HG03469 (cell line): ENCODE results near the gene MIA2.
"Not testable (repeated sequence)": the region's sequence is repeated elsewhere in the genome, so short reads cannot be mapped to it uniquely, and the experiment has no call there.

ENCODE experiments used
- ATAC-seq: cut with Tn5 transposase; IDR thresholded peaks from one replicate; pipeline ENCODE4 v1.9.1; 2021; ENCODE audit warnings: mild to moderate bottlenecking, moderate library complexity, moderate number of reproducible peaks; ENCODE audit not compliant: unreplicated experiment

MIA2 gene, protein sequence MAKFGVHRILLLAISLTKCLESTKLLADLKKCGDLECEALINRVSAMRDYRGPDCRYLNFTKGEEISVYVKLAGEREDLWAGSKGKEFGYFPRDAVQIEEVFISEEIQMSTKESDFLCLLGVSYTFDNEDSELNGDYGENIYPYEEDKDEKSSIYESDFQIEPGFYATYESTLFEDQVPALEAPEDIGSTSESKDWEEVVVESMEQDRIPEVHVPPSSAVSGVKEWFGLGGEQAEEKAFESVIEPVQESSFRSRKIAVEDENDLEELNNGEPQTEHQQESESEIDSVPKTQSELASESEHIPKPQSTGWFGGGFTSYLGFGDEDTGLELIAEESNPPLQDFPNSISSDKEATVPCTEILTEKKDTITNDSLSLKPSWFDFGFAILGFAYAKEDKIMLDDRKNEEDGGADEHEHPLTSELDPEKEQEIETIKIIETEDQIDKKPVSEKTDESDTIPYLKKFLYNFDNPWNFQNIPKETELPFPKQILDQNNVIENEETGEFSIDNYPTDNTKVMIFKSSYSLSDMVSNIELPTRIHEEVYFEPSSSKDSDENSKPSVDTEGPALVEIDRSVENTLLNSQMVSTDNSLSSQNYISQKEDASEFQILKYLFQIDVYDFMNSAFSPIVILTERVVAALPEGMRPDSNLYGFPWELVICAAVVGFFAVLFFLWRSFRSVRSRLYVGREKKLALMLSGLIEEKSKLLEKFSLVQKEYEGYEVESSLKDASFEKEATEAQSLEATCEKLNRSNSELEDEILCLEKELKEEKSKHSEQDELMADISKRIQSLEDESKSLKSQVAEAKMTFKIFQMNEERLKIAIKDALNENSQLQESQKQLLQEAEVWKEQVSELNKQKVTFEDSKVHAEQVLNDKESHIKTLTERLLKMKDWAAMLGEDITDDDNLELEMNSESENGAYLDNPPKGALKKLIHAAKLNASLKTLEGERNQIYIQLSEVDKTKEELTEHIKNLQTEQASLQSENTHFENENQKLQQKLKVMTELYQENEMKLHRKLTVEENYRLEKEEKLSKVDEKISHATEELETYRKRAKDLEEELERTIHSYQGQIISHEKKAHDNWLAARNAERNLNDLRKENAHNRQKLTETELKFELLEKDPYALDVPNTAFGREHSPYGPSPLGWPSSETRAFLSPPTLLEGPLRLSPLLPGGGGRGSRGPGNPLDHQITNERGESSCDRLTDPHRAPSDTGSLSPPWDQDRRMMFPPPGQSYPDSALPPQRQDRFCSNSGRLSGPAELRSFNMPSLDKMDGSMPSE (N-terminal part only)

DNA sequence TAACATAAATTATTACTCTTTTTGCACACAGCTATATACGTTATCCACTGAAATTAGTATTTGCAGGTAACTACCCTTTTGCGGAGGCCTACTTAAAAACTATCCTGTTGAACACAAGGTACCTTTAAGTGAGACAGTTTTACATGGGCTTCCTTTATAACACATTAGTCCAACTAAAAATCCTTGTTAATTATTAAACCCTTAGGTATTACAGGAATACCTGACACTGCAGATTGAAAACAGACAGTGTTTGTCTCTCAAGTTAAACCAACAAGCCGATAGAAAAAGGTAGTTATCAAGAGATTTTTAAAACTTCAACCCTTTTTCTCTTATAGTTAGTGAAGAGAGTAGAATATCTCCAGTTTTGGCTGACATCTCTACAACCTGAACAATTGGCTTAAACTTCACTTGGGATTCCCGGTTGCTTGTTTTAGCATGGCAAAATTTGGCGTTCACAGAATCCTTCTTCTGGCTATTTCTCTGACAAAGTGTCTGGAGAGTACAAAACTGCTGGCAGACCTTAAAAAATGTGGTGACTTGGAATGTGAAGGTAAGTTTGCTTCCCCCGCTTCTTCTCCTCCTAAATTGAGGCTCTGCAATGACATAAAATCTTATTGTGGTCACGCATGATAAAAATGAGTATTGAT, at the start of gene MIA2:
TSS of gene MIA2 (plus strand) at position 236 of the 647 bp plus-strand sequence. CDS start at position 436, 200 bp downstream.
- no peak for ATAC-seq

DNA sequence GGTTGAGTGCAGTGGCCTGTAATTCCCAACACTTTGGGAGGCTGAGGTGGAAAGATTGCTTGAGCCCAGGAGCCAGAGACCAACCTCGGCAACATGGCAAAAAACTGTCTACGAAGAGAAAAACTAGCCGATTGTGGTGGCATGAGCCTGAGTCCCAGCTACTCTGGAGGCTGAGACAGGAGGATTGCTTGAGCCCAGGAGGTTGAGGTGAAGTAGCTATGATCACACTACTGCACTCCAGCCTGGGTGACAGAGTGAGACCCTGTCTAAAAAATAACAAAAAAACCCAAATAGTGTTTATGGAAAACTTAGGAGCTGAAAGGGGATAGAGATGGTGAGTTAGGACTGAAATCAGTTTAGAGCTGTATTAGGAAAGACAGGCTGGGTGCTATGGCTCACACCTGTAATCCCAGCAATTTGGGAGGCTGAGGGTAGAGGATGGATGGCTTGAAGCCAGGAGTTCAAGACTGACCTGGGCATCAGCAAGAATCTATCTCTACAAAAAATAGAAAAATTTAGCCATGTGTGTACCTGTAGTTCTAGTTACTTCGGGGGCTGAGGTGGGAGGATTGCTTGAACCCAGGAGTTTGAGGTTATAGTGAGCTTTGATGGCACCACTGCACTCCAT, 49.0 kb upstream of the MIA2 start:
- ATAC-seq = no peak

DNA sequence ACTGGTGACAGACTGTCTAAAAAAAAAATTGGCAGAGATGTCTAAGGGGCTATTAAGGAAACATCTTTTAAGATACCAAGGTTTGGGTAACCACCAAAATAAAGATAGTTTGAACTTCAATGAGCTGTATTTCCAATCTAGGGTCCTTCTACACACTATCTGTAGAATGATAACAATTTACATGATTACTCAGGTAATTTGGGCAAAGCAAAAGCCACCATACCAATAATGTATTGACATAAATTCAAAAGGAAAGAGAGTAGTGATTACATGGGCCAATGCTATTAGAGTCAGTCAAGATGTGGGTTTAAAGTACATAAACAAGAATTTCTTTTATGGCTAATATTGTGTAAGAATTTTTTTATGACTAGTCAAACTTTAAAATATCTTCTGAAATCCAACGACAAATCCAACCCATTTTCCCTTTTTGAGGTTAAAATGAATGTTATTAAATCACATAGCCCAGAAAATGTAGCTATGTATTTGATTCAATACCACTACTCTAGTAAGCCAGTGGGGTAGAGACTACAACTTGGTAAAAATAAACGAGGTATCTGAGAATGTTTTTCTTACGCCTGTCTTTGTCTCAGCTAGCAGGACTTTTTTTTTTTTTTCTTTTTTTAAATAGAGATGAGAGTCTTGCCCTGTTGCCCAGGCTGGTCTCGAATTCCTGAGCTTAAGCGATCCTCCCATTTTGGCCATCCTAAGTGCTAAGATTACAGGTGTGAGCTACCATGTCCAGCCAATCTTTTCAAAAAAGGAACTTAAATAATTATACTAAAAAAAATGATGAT, 48.3 kb upstream of the MIA2 start:
- no peak for ATAC-seq

DNA sequence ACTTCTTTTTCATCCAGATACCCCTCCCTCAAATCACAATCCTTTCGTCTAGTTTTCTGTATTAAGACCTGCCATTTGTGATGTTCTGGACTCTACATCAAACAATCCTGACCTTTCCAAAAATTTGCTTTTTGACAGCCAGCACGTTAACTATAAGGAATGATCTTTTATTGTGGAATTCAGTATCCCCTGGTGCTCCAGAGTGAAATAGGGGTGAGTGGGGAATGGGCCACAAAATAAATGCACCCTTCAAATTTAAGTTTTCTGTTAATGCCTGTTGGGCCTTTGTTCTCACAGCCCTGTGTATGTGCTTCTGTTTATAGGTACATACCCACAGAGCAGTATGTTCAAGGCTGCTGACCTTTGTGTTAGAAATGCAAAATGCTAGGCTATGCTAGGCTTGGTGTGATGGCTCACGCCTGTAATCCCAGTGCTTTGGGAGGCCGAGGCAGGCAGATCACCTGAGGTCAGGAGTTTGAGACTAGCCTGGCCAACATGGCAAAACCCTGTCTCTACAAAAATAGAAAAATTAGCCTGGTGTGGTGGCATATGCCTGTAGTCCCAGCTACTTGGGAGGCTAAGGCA, 46.7 kb upstream of the MIA2 start:
- no peak for ATAC-seq

DNA sequence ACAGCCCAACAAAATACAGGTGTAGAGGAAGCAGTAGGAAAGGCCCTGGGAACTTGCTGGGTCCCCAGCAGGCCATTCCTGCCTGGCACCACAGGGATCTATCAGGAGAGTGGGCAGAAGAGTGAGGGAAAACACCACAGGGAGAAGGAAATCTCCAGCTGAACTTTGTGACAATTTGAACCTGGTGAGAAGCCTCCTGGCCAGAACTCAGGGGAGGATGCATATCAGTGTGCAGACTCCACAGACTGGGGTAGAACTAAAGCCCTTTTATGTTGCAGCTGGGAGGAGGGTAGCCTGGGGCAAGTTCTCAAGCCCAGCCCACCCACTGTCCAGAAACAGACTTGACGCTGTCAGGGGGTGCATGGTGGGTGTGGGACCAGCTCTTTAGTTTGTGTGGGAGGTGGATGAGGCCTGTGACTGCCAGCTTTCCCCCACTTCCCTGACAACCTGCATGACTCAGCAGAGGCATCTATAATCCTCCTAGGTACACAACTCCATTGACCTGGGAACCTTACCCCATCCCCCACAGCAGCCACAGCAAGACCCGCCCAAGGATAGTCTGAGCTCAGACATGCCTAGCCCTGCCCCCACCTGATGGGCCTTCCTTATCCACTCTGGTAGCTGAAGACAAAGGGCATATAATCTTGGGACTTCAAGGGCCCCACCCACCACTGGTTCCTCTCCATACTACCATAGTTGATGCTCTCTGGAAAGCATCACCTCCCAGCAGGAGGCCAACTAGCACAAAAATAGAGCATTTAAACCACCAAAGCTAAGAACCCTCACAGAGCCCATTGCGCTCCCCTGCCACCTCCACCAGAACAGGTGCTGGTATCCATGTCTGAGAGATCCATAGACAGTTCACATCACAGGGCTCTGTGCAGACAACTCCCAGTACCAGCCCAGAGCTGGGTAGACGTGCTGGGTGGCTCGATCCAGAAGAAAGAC, 29.8 kb upstream of the MIA2 start:
- ATAC-seq = no peak

DNA sequence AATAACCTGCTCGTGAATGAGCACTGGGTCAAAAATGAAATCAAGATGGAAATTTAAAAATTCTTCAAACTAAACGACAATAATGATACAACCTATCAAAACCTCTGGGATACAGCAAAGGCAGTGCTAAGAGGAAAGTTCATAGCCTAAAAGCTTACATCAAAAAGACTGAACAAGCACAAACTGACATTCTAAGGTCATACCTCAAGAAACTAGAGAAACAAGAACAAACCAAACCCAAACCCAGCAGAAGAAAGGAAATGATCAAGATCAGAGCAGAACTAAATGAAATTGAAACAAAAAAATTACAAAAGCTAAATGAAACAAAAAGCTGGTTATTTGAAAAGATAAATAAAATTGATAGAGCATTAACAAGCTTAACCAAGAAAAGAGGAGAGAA, 26.3 kb upstream of the MIA2 start:
- not testable (repeated sequence) for ATAC-seq

DNA sequence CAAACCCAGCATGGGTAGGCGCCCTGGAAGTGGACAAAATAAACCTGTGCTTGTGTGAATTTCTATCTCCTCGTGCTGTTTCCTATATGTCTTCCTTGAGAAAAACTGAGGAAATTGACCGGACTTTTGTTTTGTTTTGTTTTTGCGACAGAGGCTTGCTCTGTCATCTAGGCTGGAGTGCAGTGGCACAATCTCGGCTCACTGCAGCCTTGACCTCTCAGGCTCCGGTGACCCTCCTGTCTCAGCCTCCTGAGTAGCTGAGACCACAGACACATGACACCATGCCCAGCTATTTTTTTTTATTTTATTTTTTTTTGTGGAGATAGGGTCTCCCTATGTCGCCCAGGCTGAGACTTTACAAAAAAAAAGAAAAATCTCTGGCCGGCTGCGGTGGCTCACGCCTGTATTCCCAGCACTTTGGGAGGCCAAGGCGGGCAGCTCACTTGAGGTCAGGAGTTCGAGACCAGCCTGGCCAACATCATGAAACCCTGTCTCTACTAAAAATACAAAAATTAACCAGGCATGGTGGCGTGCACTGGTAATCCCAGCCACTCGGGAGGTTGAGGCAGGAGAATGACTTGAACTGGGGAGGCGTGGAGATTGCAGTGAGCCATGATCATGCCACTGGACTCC, 22.5 kb upstream of the MIA2 start:
- ATAC-seq = no peak

DNA sequence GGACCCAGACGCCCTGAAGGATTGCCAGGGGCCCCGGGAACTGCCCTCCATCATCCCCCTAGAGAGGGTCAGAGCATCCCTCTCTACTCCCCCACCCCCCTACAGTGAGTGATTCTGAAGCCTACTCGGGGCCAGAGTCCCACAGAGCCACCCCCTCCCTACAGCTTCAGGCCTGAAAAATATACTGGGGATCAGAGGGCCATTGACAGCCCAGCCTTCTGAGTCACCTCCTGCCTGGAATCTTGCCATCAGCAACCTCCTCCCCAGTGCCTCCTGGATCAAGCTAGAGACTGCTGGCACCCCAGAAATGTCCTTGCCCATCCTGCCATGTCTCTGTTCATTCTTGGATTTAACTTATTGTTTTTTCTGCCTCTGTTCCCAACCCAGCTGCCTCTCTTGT, 21.7 kb upstream of the MIA2 start:
- no peak for ATAC-seq

DNA sequence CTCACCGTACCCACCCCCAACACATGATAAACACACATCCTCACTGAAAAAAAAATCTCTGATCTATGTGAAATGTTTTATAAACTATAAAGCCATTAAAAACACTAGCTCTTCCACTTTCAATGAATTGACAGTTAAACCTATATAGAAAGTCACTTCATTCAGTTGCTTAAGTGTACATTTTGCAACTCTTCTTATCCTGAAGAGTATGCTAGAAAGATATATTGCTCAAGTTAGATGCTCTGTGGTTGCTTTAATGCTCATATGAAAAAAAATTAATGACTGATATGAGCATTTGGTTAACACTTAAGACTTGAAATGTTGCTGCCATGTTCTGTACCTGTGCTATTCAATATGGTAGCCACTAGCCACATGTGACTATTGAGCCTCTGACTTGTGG, 21.0 kb upstream of the MIA2 start:
- ATAC-seq = no peak

DNA sequence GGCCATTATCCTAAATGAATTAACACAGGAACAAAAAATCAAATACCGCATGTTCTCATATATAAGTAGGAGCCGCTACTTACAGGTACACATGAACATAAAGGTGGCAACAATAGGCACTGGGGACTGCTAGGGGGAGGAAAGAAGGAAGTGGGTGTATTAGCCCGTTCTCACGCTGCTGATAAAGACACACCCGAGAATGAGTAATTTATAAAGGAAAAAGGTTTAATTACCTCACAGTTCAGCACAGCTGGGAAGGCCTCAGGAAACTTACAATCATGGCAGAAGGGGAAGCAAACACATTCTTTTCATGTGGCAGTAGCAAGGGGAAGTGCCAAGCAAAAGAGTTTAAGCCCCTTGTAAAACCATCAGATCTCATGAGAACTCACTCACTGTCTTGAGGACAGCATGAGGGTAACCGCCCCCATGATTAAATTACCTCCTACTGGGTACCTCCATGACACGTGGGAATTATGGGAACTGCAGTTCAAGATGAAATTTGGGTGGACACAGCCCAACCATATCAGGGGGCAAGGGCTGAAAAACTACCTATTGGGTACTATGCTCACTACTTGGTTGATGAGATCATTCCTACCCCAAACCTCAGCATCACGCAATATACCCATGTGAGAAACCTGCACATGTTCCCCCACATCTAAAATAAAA, 16.4 kb upstream of the MIA2 start:
- no peak for ATAC-seq

DNA sequence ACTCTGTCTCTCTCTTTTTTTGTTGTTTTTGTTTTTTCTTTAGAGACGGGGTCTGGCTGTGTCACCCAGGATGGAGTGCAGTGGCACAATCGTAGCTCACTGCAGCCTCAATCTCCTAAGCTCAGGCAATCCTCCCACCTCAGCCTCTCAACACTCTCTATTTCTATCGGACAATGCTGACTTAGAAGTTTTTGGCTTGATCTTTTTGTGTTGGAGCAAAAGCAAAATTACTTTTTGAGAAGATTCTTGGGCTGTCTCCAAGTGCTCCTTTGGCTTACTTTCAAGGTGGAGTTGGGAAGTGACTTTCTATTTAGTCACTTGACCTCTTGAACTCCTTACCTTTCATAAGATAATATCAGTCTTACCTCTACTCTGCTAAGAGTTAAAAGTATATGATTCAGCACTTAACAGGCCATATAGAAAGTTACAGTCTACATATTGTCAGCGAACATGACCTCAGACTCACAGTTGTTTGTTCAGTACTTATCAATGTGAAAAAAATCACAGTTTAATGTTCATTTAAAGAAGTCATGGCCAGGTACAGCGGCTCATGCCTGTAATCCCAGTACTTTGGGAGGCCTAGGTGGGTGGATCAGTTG, 15.4 kb upstream of the MIA2 start:
- ATAC-seq = no peak

DNA sequence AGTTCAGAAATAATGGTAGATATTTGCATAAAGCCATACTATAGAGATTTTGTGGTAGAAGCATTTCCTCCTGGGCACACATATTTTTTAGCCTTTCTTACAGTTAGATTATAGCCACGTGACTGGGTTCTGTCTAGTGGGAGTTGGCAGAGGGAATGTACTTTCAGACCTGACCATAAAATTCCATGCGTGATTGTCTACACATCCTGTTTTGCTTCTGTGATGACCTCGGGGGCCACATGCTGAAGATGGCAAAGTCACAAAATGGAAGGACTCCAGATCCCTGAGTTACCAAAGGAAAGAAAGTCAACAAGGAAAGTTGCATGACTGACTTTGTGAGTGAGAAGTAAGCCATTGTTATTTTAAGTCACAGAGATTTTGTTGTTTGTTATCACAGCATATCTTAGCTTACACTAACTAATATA, 14.6 kb upstream of the MIA2 start:
- peak; percentile 65 for ATAC-seq

DNA sequence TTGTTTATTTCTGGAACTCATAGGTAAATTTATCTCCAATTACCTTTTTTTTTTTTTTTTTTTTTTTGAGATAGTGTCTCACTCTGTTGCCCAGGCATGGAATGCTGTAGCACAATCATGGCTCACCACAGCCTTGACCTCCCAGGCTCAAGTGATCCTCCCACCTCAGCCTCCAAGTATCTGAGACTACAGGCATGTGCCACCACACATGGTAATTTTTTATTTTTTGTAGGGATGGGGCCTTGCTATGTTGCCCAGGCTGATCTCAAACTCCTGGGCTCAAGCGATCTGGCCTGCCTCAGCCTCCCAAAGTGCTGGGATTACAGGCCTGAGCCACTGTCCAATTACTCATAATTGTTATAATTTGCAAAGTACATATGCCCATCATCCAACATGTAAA, 13.2 kb upstream of the MIA2 start:
- not testable (repeated sequence) for ATAC-seq

DNA sequence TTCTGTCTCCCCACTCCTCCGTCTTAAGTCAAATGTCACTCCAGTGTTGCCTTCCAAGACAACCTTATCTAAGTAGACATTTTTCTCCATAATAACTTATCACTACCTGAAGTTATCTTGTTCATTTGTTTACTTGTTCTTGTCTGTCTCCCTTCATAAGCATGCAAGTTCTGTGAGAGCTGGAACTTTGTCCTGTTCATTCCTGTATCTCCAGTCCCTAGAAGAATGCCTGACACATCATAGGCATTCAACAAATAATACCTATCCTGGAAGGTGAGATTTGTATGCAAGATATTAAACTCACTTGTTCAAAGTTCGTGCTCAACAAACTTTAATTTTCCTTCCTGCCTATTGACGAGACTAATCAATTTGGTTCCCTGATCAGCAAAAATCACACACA, 5.7 kb upstream of the MIA2 start:
- ATAC-seq = no peak

DNA sequence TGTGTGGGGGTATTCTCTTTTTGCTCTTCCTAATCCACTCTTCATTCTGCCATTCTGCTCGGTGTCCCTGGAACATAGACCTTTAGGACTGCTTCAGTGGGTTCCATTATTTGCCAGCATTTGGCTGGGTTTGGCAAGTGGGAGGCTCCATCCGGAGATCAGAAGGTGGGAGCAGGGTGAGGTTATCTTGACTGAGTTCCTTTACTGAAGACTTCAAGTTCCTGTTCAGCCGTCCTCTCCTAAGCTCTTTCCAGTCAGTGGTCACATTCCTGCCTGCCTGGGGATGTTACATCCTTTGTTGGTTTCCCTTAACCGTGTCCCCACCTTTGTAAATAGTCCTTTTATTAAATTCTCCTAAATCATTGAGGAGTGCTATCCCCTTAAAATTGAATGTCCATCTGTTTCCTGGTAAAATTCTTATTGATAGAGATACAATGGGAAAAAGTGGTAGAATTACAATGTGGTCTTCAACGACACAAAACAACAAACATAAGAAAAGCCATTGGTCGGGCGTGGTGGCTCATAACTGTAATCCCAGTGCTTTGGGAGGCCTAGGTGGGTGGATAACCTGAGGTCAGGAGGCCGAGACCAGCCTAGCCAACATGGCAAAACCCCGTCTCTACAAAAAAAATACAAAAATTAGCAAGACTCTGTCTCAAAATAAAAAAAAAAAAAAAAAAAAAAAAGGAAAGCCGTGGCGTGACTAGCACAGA, 5.0 kb upstream of the MIA2 start:
- no peak for ATAC-seq

DNA sequence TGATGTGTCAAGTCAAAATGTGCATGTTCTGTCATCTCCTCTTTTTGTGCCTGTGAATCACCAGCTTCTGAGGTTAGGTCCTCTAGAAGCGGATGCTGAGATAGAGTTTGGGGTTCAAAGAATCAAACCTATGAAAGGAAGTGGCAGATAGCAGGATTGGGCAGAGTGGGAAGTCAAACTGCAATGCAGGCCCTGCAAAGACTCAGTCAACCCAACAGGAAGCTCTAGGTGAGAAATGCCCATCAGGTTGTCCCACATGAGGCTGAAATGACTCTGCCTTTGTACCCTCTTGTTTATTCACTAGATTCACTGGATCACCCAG, 4.5 kb upstream of the MIA2 start:
- ATAC-seq = no peak
